SIG-M5 treated with dmso at 0.1 percent for 504 hours (cell line): ENCODE results near the gene POP7.
"Not testable (repeated sequence)": the region's sequence is repeated elsewhere in the genome, so short reads cannot be mapped to it uniquely, and the experiment has no call there.

Source experiments
- DNase-seq: peaks from one replicate; lab custom pipeline; 2025; ENCODE audit not compliant: unreplicated experiment; lab: John Stamatoyannopoulos, UW

The POP7 gene

DNA sequence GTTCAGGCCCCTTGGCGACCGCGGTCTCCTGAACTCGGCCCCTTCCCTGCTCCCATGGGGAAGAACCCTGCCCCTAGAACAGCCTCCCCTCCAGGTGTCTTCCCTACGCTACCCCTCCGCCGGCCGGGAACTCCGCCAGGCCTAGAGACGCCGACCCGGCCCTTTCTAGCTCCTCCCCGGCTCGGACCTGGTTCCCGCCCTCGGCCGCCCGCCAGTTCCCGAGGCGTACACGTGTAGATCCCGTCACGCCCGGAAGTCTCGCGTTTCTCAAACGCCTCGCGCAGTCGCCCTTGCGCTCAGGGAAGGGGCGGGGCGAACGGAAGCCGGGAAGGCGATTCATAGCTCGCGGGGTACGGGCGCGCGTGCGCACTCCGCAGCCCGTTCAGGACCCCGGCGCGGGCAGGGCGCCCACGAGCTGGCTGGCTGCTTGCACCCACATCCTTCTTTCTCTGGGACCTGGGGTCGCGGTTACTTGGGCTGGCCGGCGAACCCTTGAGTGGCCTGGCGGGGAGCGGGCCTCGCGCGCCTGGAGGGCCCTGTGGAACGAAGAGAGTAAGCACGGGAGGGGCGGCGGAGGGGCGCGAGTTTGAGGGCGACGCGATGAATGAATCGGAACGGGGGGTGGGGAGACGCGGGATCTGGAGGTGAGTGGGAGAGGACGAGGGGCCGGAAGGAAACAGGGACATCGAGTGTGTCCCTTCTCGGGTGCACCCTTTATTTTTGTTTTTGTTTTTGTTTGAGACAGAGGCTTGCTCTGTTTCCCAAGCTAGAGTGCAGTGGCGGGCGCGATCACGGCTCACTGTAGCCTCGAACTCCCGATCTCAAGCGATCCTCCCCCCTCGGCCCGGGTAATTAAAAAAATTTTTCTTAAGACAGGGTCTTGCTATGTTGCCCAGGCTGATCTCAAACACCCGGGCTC lies at the start of gene POP7:
Gene POP7 (plus strand): TSS at position 369 of the 919 bp plus-strand sequence. CDS start 710 bp downstream, outside the sequence.
- DNase-seq: peak; percentile 94

DNA sequence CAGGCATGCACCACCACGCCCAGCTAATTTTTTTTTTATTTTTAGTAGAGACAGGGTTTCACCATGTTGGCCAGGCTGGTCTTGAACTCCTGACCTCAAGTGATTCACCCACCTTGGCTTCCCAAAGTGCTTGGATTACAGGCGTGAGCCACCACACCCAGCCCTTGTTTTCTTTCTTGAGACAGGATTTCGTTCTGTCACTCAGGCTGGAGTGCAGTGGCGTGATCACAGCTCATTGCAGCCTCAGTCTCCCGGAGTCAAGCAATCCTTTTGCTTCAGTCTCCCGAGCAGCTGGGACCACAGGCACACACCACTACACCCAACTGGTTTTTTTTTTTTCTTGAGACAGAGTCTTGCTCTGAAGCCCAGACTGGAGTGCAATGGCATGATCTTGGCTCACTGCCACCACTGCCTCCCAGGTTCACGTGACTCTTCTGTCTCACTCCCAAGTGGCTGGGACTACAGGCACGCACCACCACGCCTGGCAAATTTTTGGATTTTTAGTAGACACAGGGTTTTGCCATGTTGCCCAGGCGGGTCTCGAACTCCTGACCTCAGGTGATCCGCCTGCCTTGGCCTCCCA lies 43.6 kb upstream of the POP7 start:
- not testable (repeated sequence) for DNase-seq

DNA sequence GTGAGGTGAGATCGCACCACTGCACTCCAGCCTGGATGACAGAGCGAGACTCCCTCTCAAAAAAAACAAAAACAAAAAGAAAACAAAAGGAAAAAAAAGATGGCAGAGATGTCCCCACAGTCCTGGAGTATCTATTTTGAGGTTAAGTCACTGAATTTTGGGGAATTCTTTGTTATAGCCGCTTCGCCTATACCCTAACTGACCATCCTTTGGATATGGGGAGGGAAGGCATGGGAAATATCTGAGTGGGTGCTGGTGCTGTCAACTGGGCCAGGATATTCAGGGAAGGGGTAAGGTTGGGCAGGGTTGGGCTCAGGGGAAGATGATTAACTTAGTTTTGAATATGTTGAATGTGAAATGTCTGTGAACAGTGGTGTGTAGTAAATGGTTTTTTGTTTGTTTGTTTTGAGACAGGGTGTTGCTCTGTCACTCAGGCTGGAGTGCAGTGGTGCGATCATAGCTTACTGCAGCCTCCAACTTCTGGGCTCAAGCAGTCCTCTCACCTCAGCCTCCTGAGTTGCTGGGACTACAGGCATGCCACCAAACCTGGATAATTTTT lies 40.7 kb upstream of the POP7 start:
- no peak for DNase-seq

DNA sequence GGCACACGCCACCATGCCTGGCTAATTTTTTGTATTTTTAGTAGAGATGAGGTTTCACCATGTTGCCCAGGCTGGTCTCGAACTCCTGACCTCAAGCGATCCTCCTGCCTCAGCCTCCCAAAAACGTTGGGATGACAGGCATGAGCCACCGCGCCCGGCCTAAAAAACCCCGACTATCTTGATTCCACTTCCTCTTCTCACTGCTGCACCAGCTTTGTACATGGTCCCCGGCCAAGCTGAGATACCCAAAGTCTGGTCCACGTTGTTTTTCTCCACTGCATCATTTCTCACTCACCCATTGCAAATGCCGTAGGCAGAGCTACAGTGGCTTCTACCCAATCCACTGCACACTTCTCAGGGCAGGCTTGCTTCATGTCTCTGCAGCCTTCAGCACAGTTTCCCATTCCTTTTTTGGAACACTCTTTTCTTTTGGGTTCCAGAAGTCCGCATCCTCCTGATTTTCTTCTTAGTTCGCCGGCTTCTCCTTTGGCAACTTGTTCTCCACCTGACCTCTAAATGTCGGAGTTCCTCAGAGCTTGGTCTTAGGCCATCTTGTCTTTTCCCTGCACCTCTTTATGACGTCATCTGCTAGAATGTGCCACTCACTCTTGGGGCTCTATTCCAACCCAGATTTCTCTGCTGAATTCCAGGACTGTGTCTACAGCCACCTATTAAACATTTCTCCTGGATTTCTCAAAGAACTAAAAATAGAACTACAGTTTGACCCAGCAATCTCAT lies 38.4 kb upstream of the POP7 start:
- DNase-seq: no peak

DNA sequence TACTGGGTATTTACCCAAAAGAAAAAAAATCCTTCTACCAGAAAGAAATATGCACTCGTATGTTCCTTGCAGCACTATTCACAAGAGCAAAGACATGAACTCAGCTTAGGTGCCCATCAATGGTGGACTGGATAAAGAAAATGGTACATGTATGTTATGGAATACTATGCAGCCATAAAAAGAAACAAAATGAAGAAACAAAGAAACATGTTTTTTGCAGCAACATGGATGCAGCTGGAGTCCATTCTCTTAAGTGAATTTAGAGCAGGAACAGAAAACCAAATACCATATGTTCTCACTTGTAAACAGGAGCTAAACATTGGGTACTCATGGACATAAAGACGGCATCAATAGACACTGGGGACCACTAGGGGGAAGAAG lies 37.9 kb upstream of the POP7 start:
- no peak for DNase-seq

DNA sequence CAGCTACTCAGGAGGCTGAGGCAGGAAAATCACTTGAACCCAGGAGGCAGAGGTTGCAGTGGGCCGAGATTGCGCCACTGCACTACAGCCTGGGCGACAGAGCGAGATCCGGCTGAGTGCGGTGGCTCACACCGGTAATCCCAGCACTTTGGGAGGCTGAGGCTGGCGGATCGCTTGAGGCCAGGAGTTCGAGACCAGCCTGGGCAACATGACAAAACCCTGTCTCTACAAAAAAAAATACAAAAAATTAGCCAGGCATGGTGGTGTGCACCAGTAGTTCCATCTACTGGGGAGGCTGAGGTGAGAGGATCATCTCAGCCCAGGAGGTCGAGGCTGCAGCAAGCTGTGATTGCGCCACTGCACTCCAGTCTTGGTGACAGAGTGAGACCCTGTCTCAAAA lies 36.8 kb upstream of the POP7 start:
- DNase-seq: not testable (repeated sequence)

DNA sequence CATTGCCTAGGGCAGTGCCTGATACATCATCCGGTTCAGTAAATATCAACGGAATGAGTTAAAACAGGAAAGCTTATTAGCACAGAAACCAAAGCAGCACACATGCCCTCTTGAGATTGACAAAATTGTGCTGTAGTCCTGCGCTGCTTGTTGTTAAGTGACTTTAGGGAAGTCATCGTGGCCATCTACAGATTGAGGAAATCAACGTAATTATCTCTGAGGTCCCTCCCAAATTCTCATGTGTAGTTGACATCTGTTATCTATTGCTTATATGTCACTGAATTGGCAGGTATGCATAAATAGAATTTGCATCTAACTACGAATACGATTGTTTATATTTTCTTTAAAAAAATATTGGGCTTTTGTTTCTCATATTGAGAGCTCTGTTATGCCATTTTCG lies 35.8 kb upstream of the POP7 start:
- peak; percentile 37 for DNase-seq

DNA sequence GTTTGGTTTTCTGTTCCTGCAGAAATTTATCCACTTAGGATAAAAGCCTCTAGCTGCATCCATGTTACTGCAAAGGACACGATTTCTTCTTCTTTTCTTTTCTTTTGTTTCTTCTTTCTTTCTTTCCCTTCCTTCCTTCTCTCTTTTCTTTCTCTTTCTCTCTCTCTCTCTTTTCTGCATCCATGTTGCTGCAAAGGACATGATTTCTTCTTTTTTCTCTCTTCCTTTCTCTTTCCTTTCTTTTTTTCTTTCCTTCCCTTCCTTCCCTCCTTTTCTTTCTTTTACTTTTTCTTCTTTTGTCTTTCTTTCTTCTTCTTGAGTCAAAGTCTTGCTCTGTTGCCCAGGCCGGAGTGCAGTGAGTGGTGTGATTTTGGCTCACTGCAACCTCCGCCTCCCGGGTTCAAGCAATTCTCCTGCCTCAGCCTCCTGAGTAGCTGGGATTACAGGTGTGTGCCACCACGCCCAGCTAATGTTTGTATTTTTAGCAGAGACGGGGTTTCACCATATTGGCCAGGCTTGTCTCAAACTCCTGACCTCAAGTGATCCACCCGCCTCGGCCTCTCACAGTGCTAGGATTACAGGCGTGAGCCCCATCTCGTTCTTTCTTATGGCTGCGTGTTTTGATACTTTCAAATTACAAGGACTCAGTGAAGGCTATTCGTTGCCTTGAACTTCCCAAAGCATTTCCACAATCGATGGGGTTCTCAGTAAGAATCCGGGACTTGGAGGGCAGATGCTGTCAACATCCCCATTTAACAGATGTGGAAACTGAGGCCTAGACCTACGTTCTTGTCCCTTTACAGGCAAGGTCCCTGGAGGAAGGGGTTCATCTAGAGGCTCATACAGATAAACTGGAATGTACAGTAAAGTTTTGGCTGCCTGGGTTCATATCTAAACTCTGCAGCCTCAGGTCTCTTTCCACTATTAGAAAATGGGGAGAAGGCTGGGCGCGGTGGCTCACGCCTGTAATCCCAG lies 34.3 kb upstream of the POP7 start:
- no peak for DNase-seq

DNA sequence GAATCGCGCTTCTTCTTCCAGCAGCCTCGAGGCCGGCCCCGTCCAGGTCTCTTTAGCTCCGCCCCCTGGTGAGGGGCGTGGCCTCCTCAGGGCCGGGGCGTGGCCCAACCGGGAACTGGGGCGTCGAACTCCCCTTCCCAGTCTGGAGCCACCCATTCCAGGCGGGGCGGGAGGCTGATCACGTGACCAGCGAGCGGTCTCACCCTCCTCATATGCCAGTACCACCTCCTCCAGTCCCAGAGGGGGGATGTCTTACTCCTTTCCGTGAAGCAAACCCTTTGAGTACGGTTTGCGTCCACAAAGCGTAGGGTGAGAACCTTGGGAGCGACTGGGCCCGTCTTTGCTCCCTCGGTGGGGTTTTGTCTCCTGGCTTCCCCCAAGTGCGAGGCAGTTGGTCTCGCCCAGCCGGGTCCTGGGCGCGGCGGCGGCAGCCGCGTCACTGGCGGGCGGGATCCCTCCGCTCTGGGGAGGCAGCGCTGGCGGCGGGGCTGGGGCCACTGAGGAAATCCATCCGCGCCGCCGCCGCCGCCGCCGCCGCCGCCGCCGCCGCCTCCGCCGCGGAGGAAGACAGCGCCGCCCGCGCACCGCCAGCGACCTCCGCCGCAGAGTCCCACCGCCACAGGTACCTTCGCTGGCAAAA lies 32.5 kb upstream of the POP7 start, which contains the start of gene GNB2:
Gene GNB2 (plus strand): TSS at position 439 of the 640 bp plus-strand sequence. CDS start 2,526 bp downstream, outside the sequence.
- peak; percentile 94 for DNase-seq

DNA sequence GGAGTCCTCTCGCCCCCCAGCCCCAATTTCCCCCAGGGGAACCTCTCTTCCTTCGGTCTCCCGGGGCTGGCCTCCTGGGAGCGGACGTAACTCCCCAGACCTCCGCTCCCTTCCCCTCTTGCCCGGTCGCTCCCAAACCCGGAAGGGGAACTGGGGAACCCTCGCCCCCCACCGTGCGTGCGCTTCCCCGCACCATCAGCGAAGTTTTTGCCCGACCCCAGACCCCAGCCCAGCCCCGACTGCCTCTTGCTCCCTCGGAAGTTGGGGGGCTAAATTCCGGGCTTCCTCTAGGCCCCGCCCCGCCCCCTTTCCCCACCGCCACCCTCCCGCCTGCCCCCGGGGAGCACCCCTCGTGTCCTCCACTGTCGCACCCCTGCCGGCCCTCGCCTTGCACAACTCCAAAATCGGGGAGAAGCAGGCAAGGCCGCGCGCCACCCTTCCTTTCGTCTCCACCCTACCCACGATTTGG lies 31.9 kb upstream of the POP7 start:
- DNase-seq: peak; percentile 56

DNA sequence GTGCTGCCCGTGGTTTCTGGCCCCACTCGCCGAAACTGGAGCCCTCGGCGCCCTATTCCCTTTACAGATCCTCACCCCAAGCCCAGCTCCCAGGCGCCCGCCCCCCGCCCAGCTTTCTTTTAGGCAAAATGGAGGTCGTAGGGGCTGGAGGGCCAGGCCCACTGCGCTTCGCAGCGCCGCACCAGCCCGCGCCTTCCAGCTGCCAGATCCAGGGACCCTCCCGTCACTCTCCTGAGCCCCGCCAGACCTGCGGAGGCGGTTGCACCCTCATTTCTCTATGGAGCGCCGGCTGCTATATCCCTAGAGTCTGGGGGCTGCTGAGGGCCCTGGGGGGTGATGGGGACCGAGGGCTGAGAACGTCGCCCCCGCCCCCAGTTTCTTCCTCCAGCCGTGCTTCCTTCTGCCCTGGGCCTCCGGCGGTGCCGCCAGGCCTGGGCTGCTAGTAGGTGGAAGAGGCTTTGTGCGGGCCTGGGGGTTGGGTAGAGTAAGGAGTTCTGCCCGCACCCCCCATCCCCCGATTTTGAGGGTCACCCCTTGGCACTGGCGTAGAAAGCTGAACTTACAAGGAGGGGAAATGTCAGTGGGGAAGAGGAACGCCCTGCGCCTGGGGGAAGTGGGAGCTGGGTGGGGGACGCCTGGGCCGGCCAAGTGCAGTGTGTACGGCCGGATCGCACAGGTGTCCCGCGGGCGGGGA lies 31.4 kb upstream of the POP7 start:
- DNase-seq: peak; percentile 53

DNA sequence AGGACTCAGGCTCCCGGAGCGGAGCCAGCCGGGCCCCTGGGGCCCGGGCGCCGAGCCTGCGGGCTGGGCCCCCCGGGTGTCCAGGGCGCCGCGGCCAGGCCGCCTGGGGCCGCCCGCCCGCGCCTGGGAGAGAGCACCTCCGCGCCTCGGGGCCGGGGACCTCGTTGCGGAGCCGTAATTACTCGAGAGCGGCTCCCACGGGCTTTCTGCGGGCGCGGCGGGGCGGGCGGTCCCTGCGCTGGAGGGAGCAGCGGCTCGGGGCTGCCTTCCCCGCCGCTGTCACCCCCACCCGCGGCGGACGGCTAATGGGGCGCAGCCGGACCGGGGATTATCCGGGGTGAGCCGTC lies 30.8 kb upstream of the POP7 start:
- no peak for DNase-seq

DNA sequence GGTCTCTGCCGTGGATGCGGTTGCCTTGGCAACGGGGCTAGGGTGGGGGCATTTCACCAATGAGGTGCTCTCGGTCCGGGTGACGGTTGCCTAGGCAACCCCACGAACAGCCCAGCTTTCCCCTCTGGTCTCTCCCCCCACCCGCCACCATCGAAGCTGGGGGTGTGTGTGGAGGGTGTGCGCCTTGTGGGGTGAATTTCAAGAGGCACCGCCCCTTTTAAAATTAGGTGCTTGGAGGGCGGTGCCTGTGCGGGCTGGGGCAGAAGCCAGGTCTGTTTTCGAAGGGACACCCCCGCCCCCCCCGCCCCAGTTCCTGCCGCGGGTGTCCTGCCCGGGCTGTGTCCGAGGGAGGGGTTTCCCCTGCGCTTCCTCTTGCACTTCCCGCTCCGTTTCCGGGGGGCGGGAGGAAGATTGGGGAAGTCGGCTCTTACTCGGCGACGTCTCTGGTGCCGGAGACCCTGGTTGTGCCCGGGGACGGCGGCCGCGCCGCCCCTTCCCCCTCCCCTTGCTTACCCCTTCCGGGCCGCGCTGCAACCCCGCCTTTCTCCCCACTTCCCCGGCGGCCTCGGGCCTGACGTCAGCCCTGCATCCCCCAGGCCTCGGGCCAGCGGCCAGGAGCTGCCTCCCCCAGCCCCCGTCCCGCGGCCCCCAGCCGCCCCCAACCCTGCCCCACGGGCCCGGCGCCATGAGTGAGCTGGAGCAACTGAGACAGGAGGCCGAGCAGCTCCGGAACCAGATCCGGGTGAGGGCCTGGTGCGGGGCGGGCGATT lies 30.2 kb upstream of the POP7 start:
- peak; percentile 82 for DNase-seq

DNA sequence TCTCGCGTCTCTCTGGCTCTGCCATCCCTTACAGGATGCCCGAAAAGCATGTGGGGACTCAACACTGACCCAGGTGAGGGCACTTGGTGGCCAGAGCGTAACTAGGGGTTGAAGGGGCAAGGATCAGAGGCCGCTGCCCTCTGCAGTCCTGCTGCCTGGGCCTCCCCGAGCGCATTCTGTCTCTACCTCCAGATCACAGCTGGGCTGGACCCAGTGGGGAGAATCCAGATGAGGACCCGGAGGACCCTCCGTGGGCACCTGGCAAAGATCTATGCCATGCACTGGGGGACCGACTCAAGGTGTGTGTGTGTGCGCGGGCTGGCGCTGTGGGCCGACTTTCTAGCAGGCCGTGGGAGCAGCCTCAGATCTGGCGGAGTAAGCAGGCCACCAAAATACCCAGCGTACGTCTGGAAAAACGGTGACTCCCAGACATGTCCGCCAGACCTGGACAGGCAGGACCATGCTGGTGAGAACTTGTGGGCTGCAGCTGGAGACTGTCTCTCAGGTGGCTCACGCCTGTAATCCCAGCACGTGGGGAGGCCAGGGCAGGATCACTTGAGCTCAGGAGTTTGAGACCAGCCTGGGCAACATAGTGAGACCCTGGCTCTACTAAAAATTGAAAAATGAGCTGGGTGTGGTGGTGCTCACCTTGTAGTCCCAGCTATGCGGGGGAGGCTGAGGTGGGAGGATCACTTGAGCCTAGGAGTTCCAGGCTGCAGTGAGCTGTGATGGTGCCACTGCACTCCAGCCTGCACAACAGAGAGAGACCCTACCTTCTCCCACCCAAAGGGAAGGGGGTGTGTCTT lies 29.2 kb upstream of the POP7 start:
- no peak for DNase-seq

DNA sequence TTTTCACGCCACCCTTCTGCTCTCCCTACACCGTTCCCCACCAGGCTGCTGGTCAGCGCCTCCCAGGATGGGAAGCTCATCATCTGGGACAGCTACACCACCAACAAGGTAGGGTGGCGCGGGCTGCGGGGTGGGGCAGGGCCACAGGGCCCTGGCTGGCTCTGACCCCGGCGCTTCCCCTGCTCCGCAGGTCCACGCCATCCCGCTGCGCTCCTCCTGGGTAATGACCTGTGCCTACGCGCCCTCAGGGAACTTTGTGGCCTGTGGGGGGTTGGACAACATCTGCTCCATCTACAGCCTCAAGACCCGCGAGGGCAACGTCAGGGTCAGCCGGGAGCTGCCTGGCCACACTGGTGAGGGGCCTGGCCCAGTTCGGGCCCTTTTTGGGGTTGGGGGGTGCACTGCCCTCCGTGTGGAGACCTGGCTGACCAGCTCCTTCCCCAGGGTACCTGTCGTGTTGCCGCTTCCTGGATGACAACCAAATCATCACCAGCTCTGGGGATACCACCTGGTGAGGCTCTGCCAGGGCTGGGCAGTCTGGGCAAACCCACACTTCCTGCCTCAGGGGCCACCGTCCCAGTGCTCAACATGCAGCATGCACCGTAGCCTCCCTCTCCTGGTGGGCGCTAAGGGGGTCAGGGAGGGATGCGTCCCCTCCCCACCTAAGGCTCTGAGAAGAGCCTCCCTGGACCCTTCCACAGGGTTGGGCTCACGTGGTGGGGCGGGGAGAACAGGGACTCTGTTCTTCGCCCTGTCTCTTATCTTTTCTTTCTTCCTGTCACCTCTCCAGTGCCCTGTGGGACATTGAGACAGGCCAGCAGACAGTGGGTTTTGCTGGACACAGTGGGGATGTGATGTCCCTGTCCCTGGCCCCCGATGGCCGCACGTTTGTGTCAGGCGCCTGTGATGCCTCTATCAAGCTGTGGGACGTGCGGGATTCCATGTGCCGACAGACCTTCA lies 28.3 kb upstream of the POP7 start:
- DNase-seq: no peak

DNA sequence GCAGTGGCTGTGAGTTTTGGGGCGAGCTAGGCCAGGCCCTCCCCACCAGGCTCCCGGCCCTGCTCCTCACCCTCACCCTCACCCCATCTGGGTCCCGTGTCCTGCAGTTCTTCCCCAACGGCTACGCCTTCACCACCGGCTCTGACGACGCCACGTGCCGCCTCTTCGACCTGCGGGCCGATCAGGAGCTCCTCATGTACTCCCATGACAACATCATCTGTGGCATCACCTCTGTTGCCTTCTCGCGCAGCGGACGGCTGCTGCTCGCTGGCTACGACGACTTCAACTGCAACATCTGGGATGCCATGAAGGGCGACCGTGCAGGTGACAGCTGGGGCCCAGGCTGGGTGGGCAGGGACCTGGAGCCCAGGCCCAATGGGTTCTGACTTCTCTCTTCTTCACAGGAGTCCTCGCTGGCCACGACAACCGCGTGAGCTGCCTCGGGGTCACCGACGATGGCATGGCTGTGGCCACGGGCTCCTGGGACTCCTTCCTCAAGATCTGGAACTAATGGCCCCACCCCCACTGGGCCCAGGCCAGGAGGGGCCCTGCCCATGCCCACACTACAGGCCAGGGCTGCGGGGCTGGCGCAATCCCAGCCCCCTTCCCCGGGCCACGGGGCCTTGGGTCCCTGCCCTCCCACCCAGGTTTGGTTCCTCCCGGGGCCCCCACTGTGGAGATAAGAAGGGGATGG lies 27.5 kb upstream of the POP7 start:
- no peak for DNase-seq
